Activated CD4-positive, alpha-beta T cell treated with anti-CD3 and anti-CD28 coated beads, Interleukin-2, Interleukin-4, amounts not matched to agents 100 ng/mL and 50 ng/mL, durations not matched to agents 16 hours and 8 hours (primary cell): Measurements from ENCODE around the gene LAMTOR3.

Experiments used
- DNase-seq: peaks from one replicate; pipeline ENCODE4 v3.0.0-alpha.2; 2020; ENCODE audit warnings: low spot score

LAMTOR3 gene

DNA sequence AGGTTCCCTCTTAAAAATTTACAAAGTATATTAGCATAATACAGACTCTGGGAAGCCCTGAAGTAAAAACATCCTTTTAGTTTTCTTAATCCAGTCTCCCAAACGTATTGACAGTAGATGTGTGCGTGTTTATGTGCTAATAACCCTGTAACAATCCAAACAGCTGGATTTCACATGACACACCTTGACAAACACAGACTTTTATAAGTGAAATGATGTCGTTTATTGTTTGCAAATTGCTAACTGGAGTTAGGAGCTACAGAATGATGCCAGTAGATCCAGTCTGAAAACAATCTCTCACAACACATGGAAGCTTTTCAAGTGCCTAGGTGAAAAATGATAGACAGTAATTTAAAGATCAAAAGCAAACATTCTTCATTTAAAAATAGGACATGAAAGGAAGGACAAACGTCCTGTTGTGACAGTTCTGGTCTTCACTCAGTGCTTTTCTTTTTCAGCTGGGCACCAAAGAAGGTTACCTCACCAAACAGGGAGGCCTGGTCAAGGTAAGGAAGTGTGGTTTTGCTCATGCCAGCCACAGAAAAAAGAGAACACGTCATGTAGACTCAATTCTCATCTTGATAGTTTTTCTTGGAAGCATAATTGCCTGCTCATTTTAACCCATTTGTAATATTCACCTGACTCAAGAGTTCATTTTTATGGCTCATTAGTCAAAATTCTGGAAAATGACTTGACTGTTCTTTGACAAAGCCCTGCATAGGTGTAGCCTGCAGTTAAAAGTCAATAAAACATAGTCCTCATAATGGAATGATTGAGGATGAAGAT lies 32.9 kb downstream of the LAMTOR3 start:
- peak; percentile 88 for DNase-seq

- DNase-seq, result no peak
Measured at GRCh38 chr4:99860521-99860920, 33.7 kb downstream of the LAMTOR3 start.

DNA sequence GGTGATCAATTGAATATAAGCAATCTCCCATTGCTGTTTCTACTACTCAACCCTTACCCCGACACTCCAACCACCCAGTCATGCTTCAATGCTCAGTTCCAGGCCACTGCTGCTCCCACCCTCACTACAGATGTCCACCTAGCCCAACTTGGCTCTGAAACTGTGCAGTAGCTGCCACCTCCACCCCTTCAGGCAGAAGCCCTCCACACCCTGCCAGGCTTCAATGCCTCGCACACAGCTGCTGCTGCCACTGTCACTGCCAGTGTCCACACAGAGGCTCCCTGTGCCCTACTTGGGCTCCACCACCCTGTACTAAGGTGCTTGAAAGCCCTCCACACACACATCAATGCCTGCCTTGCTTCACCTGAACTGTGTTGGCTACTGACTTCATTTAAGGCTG lies 34.6 kb downstream of the LAMTOR3 start:
- DNase-seq, result no peak

DNA sequence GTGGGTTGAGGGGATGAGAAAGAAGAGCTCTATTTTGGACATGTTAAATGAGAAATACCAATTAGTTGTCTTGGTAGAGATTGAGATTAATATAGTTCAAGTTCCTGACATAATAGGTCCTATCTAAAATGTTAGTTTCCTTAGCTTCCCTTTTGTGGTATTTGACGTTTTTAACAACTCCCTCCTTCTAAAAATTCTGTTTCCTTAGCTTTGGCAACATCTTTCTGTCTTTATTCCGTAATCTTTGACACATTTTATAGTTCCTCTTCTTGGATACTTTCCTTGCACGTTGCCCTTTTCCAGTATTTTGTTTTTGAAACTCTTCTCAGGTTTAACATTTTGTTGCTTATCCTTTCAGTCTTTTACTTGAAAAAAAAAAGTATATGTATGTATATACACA lies 36.9 kb downstream of the LAMTOR3 start:
- DNase-seq, result no peak

DNA sequence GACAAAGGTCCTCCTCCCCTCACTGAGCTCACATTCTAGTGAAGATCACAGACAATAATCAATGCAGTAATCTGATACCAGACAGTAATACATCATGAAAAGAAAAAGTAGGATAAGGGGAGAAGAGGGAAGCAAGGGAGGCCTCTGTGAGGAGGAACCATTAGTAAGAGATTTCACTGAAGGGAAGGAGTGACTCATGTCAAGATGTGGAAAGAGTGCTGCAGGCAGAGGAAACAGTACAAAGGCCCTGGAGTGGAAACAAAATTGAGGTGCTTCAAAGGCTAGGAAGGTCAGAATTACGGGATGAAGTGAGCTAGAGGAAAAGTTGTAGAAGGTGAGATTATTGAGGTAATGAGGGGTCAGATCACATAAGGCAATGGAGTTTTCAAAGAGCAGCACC lies 38.1 kb downstream of the LAMTOR3 start:
- peak; percentile 68 for DNase-seq

DNA sequence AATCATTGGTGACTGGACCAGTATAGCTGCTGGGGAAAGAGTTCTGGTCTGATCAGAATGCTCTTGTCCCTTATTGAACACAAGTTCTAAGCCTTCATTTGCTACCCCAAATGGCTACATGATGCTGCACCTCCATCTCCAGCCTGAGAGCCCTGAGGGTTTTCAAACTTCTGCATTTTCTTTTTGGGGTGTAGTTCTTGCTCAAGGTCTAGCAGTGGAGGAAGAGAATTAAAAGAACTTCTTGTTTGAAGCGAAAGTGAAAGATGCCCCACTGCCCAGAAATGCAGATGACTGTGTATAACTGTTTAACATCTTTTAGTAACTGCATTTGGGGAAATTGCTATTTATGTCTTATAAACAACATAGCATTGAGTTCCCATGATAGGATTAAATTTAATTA lies 38.5 kb downstream of the LAMTOR3 start:
- no peak for DNase-seq

DNA sequence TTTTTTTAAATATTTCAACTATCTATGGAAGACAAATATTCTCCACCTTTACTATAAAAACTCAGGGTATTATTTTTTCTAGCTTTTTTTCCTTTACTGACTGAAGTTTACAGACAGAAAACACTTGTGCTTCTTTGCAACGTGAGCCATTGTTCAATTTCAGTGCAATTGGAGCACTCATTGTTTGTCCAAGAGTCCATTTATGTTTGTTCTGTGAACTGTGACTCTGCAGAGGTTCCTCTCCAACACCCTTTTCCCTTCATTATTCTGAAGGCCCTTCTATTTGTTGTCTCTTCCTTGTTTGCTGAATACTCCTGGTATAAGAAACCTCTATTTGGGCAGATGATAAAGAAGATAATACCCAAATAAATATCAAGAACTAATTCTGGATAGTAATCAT lies 40.2 kb downstream of the LAMTOR3 start:
- DNase-seq, result no peak

- no peak for DNase-seq
Measured at GRCh38 chr4:99853190-99853589, 41.0 kb downstream of the LAMTOR3 start.

- DNase-seq, result no peak
Measured at GRCh38 chr4:99852199-99852749, 42.0 kb downstream of the LAMTOR3 start.

DNA sequence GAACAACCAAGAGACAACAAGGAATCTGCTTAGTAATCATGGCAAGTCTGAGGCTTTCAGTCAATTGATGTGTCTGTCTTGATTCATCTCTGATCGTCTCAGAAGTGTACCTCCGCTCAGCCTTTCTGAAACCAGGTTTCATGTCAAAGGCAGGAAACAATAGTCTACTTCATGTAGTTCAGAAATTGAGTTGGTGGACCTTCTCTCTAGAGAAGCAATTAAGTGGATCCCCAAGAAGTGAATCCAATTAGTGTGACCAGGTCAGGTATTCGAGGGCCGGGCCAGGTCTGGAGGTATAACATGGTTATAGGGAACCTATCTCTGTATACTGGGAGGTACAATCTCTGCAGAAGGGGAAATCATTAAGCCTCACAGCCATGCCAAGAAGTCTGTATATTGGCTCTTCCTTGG lies 45.6 kb downstream of the LAMTOR3 start:
- peak; percentile 82 for DNase-seq

DNA sequence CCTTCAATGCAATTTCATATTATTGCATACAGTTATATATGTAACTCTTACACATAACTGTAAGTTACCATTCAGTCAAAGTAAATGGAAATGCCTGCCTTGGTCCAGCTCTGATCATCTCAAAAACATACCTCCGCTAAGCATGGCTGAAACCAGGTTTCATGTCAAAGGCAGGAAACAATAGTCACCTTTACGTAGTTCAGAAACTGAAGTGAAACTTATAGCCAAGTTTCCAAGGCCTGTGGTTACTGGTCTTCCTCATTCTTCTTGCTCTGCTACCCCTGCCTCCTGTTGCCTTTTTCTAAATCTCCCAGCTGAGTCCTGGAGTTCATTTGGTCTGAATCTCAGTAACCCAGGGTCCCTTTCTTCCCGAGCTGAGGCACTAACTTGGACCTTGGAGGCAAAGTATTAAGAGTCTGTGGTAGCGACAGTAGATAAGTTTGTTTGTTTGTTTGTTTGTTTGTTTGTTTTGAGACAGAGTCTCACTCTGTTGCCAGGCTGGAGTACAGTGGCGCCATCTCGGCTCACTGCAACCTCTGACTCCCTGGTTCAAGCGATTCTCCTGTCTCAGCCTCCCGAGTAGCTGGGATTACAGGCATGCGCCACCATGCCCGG lies 46.8 kb downstream of the LAMTOR3 start:
- peak; percentile 77 for DNase-seq

- no peak for DNase-seq
Measured at GRCh38 chr4:99846891-99847290, 47.3 kb downstream of the LAMTOR3 start.

DNA sequence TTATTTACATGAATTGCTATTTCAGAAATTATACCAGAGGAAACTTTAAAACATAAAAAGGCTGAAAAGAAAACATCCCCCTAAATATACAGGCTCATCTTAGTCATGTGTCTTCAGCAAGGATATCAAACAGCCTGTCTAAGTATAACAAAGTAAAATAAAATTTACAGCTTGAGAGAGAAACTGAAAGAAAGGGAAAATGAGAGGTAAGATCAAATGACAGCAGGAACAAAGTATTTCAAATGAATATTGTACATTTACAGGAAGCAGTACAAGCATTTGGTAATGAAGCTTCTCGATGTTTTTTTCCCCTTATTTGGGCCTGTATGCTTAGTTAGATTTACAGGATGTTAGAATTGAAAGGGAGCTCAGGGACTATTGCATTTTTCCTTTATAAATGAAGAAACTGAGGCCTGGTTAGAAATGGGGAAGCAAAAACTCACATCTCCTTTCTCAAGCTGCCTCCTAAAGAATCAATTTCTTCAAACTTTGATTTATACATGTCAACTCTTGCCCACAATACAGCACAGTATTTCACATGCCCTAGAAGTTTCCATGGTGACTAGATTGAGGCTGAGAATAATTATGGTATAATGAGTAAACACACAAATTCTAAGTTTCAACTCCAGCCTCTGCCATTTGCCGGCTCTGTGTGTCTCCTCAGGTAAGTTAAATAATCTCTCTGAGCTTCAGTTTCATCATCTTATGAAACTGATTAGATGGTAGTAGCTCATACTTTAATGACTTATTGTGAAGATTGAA lies 48.3 kb downstream of the LAMTOR3 start:
- no peak for DNase-seq

GRCh38 chr4:99845179-99845578 lies 49.0 kb downstream of the LAMTOR3 start:
- no peak for DNase-seq

DNA sequence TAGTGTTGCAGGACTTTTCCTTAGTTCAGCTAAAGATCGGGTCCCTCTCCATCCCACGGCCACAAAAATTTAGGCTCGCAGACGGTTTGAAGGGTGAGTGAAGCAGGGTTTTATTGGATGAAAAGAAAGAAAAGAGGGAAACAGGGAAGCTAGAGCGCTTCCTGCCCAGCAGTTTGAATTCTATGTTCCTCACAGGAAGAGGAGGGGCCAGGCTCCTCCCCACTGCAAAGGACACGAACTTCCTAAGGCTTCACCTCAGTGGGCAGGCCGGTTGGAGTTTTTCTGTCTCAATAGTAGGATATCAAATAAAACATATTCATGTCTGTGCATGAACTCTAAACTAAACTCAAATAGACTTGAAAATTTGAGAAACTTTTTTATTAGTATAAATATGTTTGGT lies 50.2 kb downstream of the LAMTOR3 start:
- no peak for DNase-seq

- DNase-seq, result no peak
Measured at GRCh38 chr4:99843413-99843812, 50.8 kb downstream of the LAMTOR3 start.

DNA sequence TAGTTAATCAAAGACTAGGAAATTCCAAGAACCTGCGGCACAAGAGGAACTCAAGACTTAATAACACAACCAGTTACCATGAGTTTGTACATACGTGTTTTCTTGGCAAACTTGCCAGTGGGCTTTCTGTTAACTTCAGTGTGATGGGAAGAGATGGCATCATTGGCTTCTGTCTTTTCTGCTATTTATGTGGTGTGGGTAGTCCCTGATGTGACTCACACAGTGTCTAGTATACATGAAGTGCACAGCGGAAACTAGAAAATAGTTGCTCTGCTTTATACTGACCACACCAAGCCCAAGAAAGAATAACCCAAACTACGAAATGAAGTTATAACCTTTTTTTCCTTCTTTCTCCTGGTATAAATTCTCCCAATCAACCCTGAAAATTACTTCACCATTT lies 53.1 kb downstream of the LAMTOR3 start:
- no peak for DNase-seq

DNA sequence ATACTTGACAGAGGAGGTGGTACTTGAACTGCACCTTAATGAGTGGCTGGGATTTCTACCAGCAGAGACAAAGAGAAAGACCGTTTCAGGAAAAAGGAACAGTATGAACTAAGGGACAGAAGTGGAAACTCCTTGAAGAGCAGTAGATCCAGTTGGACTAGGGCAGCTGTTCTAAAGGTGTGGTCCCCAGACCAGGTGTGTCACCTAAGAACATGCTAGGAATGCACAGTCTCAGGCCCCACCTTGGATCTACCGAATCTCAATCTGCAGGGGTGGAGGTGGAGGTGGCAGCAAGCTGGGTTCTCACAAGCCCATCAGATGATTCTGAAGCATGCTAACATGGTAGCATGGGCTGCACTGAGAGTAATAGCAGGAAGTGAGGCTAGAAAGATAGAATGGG lies 55.3 kb downstream of the LAMTOR3 start:
- DNase-seq, result no peak

DNA sequence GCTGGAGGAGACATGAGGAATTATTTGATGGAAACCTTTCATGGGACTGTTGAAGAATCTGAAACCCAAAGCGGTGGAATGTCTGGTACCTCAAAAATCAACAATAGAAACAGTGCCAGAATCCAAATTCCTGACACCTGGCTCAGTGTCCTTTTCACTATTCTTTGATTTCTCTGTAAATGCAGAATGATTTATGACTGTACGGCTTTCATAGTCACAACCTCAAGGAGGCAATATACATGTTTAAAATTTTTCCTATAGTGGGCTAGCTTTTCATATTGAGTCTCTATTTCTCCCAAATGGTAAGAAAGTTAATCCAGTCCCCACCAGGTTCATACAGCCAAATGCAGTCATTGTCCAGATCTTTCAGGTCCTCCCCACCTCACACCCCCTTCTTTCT lies 58.3 kb downstream of the LAMTOR3 start:
- no peak for DNase-seq

DNA sequence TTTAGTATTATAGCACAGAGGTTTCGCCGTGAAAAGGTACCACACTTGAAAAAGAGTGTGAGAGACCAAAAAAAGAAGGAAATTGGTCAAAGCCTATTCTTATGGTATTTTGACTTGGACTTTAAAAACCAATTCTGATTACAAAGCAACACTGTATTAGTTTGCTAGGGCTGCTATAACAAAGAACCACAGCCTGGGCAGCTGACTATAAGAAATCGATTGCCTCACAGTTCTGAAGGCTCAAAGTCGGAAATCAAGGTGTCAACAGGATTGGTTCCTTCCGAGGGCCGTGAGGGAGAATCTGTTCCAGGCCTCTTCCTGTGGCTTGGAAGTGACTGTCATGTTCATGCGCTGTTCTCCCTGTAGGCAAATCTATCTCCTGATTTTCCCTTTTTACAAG lies 59.7 kb downstream of the LAMTOR3 start:
- DNase-seq, result no peak

- DNase-seq, result no peak
Measured at GRCh38 chr4:99833756-99834155, 60.5 kb downstream of the LAMTOR3 start.

DNA sequence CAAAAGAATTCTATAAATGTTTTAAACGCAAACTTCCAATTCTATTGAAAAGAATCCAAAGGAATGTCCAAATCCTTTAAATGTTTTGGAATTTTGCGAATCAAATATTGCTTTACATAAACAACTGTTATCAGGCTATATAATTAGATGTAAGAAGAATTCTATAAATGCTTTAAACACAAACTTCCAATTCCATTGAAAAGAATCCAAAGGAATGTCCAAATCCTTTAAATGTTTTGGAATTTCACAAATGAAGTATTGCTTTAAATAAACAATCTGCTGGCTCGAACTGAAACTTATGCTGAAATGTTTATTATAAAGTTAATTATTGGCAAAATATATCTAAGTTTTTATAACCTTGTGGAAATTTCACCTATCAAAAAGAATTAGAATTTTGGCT lies 61.5 kb downstream of the LAMTOR3 start:
- no peak for DNase-seq

- DNase-seq, result no peak
Measured at GRCh38 chr4:99832321-99832720, 61.9 kb downstream of the LAMTOR3 start.
